HCT116 (cell line): Measurements from ENCODE around the gene FAM118B. TPM values are rescaled to one million over a fixed set of nuclear protein-coding genes. Genes with fewer than 3 reads are reported as not detected.

Experiments used
- ATAC-seq: fragments of 200-7000 bp; cut with Tn5 transposase; 2 replicates; pipeline ENCODE4 v1.9.1; 2020; ENCODE audit warnings: mild to moderate bottlenecking, moderate library complexity
- BruUV-seq: library from RNA; stranded (reverse); fragments of 400-500 nt; replicated peaks from 2 replicates; lab custom pipeline; 2021; lab: Mats Ljungman, UMichigan
- CTCF ChIA-PET: fragments of 300-600 bp; sonication (Branson Sonifier 250); formaldehyde crosslinking; loops from one replicate; lab custom pipeline; 2021; ENCODE audit warnings: antibody characterized with exemption; lab: Charles Lee
- POLR2A ChIA-PET: fragments of 300-600, 350-600 bp; sonication (Branson Sonifier 250); formaldehyde crosslinking; loops from one replicate; lab custom pipeline; 2021; ENCODE audit warnings: antibody characterized with exemption; lab: Charles Lee
- RAD21 ChIA-PET, 2 experiments: fragments of 300-600 bp; sonication (Branson Sonifier 250); formaldehyde crosslinking; loops; one replicate each; lab custom pipeline; 2023; ENCODE audit warnings: low total read pairs in 2 of 2; ENCODE audit not compliant: uncharacterized antibody in 2 of 2, unreplicated experiment in 2 of 2, low non-redundant PET in 1 of 2; lab: Charles Lee
- DNase-seq: peaks from one replicate; pipeline ENCODE4 v3.0.0-alpha.2; 2010; ENCODE audit warnings: low read depth, low spot score
- H2AFZ ChIP-seq: fragments of 200-600 bp; shearing (Covaris generic), sonication (generic); 2 replicates; pipeline ENCODE4 v1.6.1; 2017; ENCODE audit warnings: low read depth, mixed run types, mixed read lengths, antibody characterized with exemption, low read length; ENCODE audit not compliant: poor library complexity, severe bottlenecking
- H3K27ac ChIP-seq: 2 replicates; pipeline ENCODE4 v1.5.1; 2012; ENCODE audit warnings: low read depth, low read length
- H3K27me3 ChIP-seq: fragments of 200-600 bp; sonication (generic); 2 replicates; pipeline ENCODE4 v1.6.1; 2016; ENCODE audit warnings: mixed run types, low read length, mixed read lengths; ENCODE audit not compliant: insufficient read depth
- H3K36me3 ChIP-seq, 2 experiments: fragments of 200-500 bp in 1 of 2; fragments of 200-600 bp in 1 of 2; sonication (Bioruptor generic) in 1 of 2; sonication (generic) in 1 of 2; 2 replicates each; pipeline versions ENCODE4 v1.5.1 to v1.6.1; 2014 to 2016; ENCODE audit warnings: low read length in 2 of 2, inconsistent platforms in 1 of 2, mixed read lengths in 1 of 2, mixed run types in 1 of 2; ENCODE audit not compliant: insufficient read depth in 2 of 2, control insufficient read depth in 1 of 2
- H3K4me1 ChIP-seq, 2 experiments: fragments of 200-600 bp in 1 of 2; sonication (generic) in 1 of 2; 2 replicates each; pipeline versions ENCODE4 v1.5.1 to v1.6.1; 2012 to 2017; ENCODE audit warnings: low read length in 2 of 2, inconsistent platforms in 1 of 2, mild to moderate bottlenecking in 1 of 2, mixed read lengths in 1 of 2, mixed run types in 1 of 2, moderate library complexity in 1 of 2; ENCODE audit not compliant: insufficient read depth in 2 of 2, control insufficient read depth in 1 of 2
- H3K4me2 ChIP-seq: fragments of 200-600 bp; sonication (generic); 2 replicates; pipeline ENCODE4 v1.6.1; 2017; ENCODE audit warnings: mixed run types, low read length, mixed read lengths
- H3K4me3 ChIP-seq, 2 experiments: fragments of 200-600 bp in 1 of 2; sonication (generic) in 1 of 2; replicated peaks in 1 of 2; 2 replicates each; pipeline ENCODE4 v1.5.1; 2011 to 2016; ENCODE audit warnings: low read length in 2 of 2, control low read depth in 1 of 2, low read depth in 1 of 2, mild to moderate bottlenecking in 1 of 2, mixed read lengths in 1 of 2, mixed run types in 1 of 2
- H3K79me2 ChIP-seq: fragments of 200-600 bp; sonication (generic); 2 replicates; pipeline ENCODE4 v1.6.1; 2017; ENCODE audit warnings: mild to moderate bottlenecking, mixed run types, low read length, moderate library complexity, mixed read lengths; ENCODE audit not compliant: insufficient read depth
- H3K9ac ChIP-seq: fragments of 200-600 bp; sonication (generic); 2 replicates; pipeline ENCODE4 v1.6.1; 2016; ENCODE audit warnings: low read length, mixed read lengths
- H3K9me2 ChIP-seq: fragments of 200-600 bp; sonication (generic), shearing (Covaris generic); 2 replicates; pipeline ENCODE4 v1.6.1; 2017; ENCODE audit warnings: mixed run types, mild to moderate bottlenecking, moderate library complexity; ENCODE audit not compliant: insufficient read depth
- H3K9me3 ChIP-seq, 2 experiments: fragments of 200-500 bp in 1 of 2; fragments of 200-600 bp in 1 of 2; sonication (Bioruptor generic) in 1 of 2; sonication (generic) in 1 of 2; 2 replicates each; pipeline ENCODE4 v1.6.1; 2014 to 2017; ENCODE audit warnings: low read length in 2 of 2, mixed read lengths in 2 of 2, inconsistent platforms in 1 of 2, low read depth in 1 of 2, mild to moderate bottlenecking in 1 of 2, mixed run types in 1 of 2, moderate library complexity in 1 of 2; ENCODE audit not compliant: control insufficient read depth in 1 of 2, insufficient read depth in 1 of 2
- H4K20me1 ChIP-seq: fragments of 200-600 bp; sonication (generic), shearing (Covaris generic); 2 replicates; pipeline ENCODE4 v1.6.1; 2017; ENCODE audit warnings: mixed run types, mild to moderate bottlenecking, moderate library complexity; ENCODE audit not compliant: insufficient read depth
- ATF3 ChIP-seq: IDR thresholded peaks from 2 replicates; pipeline ENCODE4 v1.6.1; 2012
- CTCF ChIP-seq, 3 experiments: fragments of 200-600 bp in 1 of 3; sonication (generic) in 1 of 3; IDR thresholded peaks in 2 of 3; conservative IDR thresholded peaks in 1 of 3; 2 replicates each; pipeline ENCODE4 v1.5.1; 2012 to 2017; ENCODE audit warnings: low read depth in 2 of 3, low read length in 2 of 3, antibody characterized with exemption in 1 of 3, borderline replicate concordance in 1 of 3, control low read depth in 1 of 3, mild to moderate bottlenecking in 1 of 3, mixed read lengths in 1 of 3, mixed run types in 1 of 3, moderate library complexity in 1 of 3; ENCODE audit not compliant: insufficient read depth in 1 of 3
- EGR1 ChIP-seq: IDR thresholded peaks from 2 replicates; pipeline ENCODE4 v1.6.1; 2012; ENCODE audit warnings: low read depth
- EZH2phosphoT487 ChIP-seq: fragments of 200-600 bp; IDR thresholded peaks from 2 replicates; pipeline ENCODE4 v1.6.1; 2018; ENCODE audit warnings: antibody characterized with exemption, borderline replicate concordance
- FOSL1 ChIP-seq: IDR thresholded peaks from 2 replicates; pipeline ENCODE4 v1.6.1; 2012; ENCODE audit warnings: low read depth
- SP1 ChIP-seq: IDR thresholded peaks from 2 replicates; pipeline ENCODE4 v1.6.1; 2012; ENCODE audit warnings: low read depth
- SRF ChIP-seq: IDR thresholded peaks from 2 replicates; pipeline ENCODE4 v1.6.1; 2012; ENCODE audit warnings: low read depth
- intact Hi-C: fragments of 100-400 bp; cut with micrococcal nuclease; formaldehyde crosslinking; loops from 2 replicates; pipeline ENCODE4 v1.10.0; 2022
- total RNA-seq: library from RNA; stranded (reverse); gene quantifications from one replicate; pipeline ENCODE4 v1.2.1, GENCODE V29; 2021; ENCODE audit not compliant: unreplicated experiment

FAM118B gene
- total RNA-seq, 1 experiment from 2014 or later, result 12.8 TPM

GRCh38 chr11:126219547-126219946, 8.0 kb downstream of the FAM118B start:
- no TSS peak for BruUV-seq
- CTCF ChIA-PET, result no interaction called here
- no peaks in the 10 kb centered on the region for H3K9me3 ChIP-seq

More at GRCh38 chr11:126219547-126219946, 8.0 kb downstream of the FAM118B start:
- ChIA-PET RAD21 (no interaction called here), POLR2A (interaction anchor here (0.6 kb wide), 1 partner anchor 316 kb away, joined by 4 read pairs; no protein-coding TSS in a partner anchor)
- Histone ChIP-seq H3K79me2 (peaks cover 90% of the 10 kb centered on the region), H3K36me3 (no peaks in the 10 kb centered on the region), H3K9me2 (no peaks in the 10 kb centered on the region), H3K4me2 (no peak overlapping the region), H3K27me3 (no peaks in the 10 kb centered on the region), H3K4me1 (no peaks in the 10 kb centered on the region), H3K4me3 (no peak overlapping the region), H3K27ac (no peak overlapping the region), H3K9ac (no peak overlapping the region), H2AFZ (no peak overlapping the region), H4K20me1 (no peaks in the 10 kb centered on the region)
- no peak for ATAC-seq
- TF ChIP-seq EZH2phosphoT487 (no peak), SRF (no peak), EGR1 (no peak), SP1 (no peak), ATF3 (no peak), FOSL1 (no peak), CTCF (IDR thresholded peaks at IDR 0.05 in 2 of 3, conservative IDR thresholded peaks at IDR 0.05 in 1 of 3; ENCODE audit: borderline replicate concordance in 1 of 3, insufficient read depth in 1 of 3, low read depth in 2 of 3, low read length in 2 of 3) (no peak)
- no peak for DNase-seq
- intact Hi-C loops, result no loop called here
